ENCODE data around the gene CARD11.

DNA sequence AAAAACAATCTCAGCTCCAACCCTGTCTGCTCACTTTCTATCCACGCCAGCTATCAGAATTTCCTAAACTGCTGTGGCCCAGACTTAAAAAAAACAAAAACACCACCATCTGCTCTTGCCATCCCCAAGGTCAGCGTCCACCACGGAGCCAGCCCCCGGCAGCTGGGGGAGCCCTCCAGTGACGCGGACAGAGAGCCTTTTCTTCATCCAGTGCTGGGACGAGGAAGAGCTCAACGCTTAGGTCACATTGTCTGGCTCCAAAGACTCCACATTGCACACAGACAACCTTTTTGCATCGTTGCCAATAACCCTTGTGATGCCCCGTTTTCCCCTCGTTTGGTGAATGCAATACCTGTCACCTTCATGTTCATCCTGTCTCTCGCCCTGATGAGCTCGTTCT lies 132.2 kb downstream of the CARD11 start:
- TF ChIP-seq, protein P1, sequence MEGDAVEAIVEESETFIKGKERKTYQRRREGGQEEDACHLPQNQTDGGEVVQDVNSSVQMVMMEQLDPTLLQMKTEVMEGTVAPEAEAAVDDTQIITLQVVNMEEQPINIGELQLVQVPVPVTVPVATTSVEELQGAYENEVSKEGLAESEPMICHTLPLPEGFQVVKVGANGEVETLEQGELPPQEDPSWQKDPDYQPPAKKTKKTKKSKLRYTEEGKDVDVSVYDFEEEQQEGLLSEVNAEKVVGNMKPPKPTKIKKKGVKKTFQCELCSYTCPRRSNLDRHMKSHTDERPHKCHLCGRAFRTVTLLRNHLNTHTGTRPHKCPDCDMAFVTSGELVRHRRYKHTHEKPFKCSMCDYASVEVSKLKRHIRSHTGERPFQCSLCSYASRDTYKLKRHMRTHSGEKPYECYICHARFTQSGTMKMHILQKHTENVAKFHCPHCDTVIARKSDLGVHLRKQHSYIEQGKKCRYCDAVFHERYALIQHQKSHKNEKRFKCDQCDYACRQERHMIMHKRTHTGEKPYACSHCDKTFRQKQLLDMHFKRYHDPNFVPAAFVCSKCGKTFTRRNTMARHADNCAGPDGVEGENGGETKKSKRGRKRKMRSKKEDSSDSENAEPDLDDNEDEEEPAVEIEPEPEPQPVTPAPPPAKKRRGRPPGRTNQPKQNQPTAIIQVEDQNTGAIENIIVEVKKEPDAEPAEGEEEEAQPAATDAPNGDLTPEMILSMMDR (IDR thresholded peaks at IDR 0.05): no peak
- TF ChIP-seq EZH2 (IDR thresholded peaks at IDR 0.05; ENCODE audit: borderline replicate concordance, insufficient read depth, low read depth, low read length, poor library complexity, severe bottlenecking): no peak
